Ammon's horn (tissue), 1 donor: ENCODE measurements around the gene SIPA1L3.
A peak's percentile ranks its signal among the peaks of the same experiment; 100 is the strongest.

ENCODE experiments used
- DNase-seq: peaks from one replicate; pipeline ENCODE4 v3.0.0-alpha.2; 2016; ENCODE audit warnings: low spot score

The SIPA1L3 gene

GRCh38 chr19:38234615-38235014 lies 327.6 kb downstream of the SIPA1L3 start:
- DNase-seq, result no peak

DNA sequence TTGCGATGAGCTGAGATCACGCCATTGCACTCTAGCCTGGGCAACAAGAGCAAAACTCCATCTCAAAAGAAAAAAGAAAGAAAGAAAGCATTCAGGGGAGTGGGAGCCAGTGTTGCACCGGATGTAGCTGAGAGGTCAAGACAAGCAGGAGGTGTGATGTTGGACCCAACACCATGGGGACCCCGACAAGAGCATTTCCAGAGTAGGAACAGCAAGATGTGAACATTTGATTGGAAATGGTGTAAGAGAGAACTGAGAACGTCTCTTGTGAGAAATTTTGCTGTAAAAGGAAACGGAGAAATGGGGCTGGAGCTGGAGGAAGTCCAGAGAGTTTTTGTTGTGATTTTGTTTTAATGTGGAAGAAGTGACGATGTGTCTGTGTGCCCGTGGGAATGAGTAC lies 332.8 kb downstream of the SIPA1L3 start:
- no peak for DNase-seq

DNA sequence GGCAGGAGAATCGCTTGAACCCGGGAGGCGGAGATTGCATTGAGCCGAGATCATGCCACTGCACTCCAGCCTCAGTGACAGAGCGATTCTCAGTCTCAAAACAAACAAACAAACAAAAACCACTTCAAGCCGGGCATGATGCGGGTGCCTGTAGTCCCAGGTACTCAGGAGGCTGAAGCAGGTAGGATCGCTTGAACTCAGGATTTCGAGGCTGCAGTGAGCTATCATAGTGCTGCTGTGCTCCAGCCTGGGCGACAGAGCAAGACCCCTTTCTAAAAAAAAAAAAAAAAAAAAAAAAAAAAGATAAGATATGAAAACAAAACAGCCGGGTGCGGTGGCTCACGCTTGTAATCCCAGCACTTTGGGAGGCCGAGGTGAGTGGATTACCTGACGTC lies 336.3 kb downstream of the SIPA1L3 start:
- DNase-seq, result no peak

- no peak for DNase-seq
Measured at GRCh38 chr19:38245826-38246498, 339.0 kb downstream of the SIPA1L3 start.

DNA sequence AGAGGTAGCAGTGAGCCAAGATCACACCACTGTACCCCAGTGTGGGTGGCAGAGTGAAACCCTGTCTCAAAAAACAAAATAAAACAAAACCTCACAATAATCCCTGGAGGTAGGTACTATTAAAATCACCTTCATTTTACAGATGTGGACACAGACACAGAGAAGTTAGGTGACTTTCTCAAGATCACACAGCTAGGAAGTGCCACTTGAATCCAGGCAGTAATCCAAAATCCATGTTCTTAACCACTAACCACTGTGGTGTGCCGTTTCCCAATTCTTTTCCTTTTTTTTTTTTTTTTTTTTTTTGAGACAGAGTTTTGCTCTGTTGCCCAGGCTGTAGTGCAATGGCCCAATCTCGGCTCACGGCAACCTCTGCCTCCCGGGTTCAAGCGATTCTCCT lies 340.1 kb downstream of the SIPA1L3 start:
- no peak for DNase-seq

- peak; percentile 51 for DNase-seq
Measured at GRCh38 chr19:38247734-38248268, 340.8 kb downstream of the SIPA1L3 start.

DNA sequence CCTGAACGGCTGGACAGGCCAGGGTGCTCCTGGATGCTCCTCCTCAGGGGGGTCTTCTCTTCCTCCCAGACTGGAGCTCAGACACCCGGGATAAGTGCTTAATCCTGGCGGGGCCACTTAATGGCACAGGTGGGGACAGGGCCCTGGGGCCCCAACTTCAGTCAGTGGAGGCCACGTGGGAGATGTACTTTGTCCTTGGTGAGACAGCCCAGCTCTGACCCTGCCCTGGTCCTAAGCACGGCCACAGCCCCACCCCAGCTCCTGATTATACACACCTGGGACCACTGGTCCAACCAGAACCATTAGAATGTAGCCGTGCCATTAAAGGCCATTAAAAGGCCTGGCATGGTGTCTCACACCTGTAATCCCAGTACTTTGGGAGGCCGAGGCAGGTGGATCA lies 341.4 kb downstream of the SIPA1L3 start:
- no peak for DNase-seq

DNA sequence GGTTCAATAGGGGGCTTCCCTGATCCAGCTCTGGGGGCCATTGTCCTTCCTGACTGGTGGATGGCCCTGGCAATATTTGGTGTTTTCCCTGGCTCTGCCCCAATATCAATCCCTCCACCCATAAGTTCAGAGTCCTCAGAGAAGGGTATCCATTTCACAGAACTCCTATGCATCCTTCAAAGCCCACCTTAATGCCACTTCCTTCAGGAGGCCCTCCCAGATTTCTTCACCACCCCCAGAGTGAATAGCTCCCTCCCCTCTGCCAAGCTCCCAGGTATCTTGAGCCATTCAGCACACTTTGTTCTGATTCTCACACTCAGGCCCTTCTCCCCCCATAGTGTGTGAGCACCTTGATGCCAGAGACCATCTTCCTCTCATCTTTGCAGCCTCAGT lies 343.4 kb downstream of the SIPA1L3 start:
- no peak for DNase-seq

DNA sequence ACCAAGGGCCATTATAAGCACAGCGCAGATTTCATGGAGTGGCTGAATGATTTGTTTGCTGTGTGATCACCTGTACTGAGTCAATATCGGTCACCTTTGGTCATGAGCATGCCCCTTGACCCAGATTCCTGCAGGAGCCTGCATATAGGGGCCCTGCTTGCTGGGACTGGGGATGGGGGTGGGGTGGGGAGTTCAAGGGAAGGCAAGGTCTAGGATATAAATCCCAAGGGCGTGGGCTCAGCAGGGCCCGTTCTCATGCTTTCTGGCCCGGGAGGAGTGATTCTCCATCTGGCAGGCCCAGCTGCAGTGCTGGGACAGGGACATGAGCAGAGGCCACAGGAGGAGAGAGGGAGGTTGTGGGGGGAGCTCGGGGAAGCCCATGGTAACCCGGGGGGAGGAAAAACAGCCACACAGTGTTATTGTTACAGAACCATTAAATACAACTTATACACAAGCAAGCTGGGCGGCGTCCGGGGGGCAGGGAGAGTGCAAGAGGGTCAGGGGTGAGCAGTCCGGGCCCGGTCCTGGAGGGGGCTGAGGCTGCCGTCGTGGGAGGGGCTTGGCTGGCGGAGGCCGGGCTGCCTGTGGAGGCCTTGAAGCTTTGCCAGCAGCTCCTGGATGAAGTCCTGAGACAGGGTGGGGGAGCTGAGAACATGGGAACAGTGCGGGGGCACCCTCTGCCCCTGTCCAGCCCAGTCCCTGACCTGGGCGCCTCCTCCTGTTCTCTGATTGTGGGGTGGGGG lies 344.0 kb downstream of the SIPA1L3 start:
- DNase-seq, result peak; percentile 87

- DNase-seq, result peak; percentile 45
Measured at GRCh38 chr19:38251564-38252051, 344.6 kb downstream of the SIPA1L3 start.

DNA sequence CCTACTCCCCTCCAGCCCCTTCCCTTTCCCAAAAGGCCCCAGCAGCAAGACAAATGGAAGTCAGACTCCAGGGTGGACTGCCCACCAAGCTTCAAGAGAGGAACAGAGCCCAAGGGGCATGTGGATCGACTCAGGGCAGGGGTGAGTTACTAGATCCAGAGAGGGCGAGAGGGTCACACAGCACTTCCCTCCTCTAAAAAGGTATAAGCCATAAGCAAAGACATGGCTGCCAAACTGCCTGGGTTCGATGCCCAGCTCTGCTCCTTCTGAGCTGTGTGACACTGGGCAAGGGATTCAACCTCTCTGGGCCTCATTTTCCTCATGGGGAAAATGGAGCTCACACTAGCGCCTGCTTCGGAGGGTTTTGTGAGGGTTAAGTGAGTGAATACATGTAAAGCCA lies 345.4 kb downstream of the SIPA1L3 start:
- no peak for DNase-seq

GRCh38 chr19:38252941-38253691 lies 346.1 kb downstream of the SIPA1L3 start:
- DNase-seq, result peak; percentile 94

- no peak for DNase-seq
Measured at GRCh38 chr19:38253788-38254187, 346.8 kb downstream of the SIPA1L3 start.

DNA sequence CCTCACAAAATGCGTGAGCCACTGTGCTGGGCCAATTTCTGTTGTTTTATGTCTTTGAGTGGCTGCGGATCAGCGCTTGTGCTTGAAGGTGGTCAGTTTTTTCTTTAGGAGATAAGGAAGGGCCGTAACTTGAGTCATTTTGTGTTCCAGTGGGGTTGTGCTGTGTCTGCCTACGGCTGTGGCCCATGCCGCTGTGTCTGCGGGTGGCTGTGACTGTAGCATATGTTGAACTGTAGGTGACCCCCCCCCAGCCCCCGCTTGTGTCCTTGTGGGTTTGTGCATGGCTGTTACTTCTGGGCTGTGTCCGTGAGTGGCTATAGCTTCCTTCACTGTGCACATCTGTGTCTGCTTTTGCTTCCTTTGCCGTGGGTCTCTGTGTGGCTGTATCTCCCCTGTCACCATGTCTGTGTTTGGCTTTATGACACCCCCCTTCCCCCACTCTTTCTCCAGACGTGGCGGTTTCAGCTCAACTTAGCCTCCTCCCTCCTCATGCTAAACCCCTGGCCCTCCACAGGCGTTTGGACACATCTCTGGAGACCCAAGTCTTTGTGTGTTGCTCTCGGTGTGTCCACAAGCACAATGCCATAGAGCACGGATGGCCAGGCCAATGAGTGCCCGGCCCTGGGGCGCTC lies 348.5 kb downstream of the SIPA1L3 start:
- DNase-seq, result no peak
